HepG2 (cell line): ENCODE data around the gene NUDT8. TPM values are rescaled to one million over a fixed set of nuclear protein-coding genes. Genes with fewer than 3 reads are reported as not detected.

Source experiments
- ATF6 ChIP-seq: sonication (generic); formaldehyde crosslinking; conservative IDR thresholded peaks from 2 replicates; pipeline ENCODE4 v1.4.0; 2020; ENCODE audit warnings: missing genetic modification reagents
- EED ChIP-seq: sonication (generic); formaldehyde crosslinking; IDR thresholded peaks from 2 replicates; pipeline ENCODE4 v1.5.0; 2020; ENCODE audit warnings: mild to moderate bottlenecking, missing genetic modification reagents
- GTF3A ChIP-seq: sonication (generic); formaldehyde crosslinking; conservative IDR thresholded peaks from 2 replicates; pipeline ENCODE4 v1.4.0; 2020; ENCODE audit warnings: mild to moderate bottlenecking, missing genetic modification reagents
- NFATC3 ChIP-seq: sonication (generic); formaldehyde crosslinking; IDR thresholded peaks from 2 replicates; pipeline ENCODE4 v1.5.1; 2020; ENCODE audit warnings: mild to moderate bottlenecking, missing genetic modification reagents
- RNF219 ChIP-seq: sonication (generic); formaldehyde crosslinking; IDR thresholded peaks from 2 replicates; pipeline ENCODE4 v1.5.0; 2020; ENCODE audit warnings: mild to moderate bottlenecking, missing genetic modification reagents
- SIN3B ChIP-seq: fragments of 150-350 bp; IDR thresholded peaks from 2 replicates; pipeline ENCODE4 v1.6.1; 2014; ENCODE audit warnings: low read length
- XRCC5 ChIP-seq: fragments of 200-400 bp; formaldehyde crosslinking; optimal IDR thresholded peaks from 2 replicates; pipeline ENCODE3; 2017; ENCODE audit warnings: mild to moderate bottlenecking, low read length
- ZBTB44 ChIP-seq: sonication (generic); formaldehyde crosslinking; IDR thresholded peaks from 2 replicates; pipeline ENCODE4 v1.4.0; 2020; ENCODE audit warnings: missing genetic modification reagents
- ZNF124 ChIP-seq: sonication (generic); formaldehyde crosslinking; IDR thresholded peaks from 2 replicates; pipeline ENCODE4 v1.4.0; 2020; ENCODE audit warnings: missing genetic modification reagents
- polyA plus RNA-seq, 8 experiments: library from polyadenylated mRNA; depleted of rRNA in 3 of 8; stranded (reverse) in 7 of 8; unstranded in 1 of 8; fragments of >200 nt; fragmentation: Illumina TruSeq in 4 of 8; extraction: Trizol in 4 of 8; gene quantifications; 2 replicates each; pipeline versions ENCODE4 v1.2.1 to v1.2.3, GENCODE V29; 2011 to 2016; ENCODE audit warnings: low read depth in 4 of 8, missing spikeins in 1 of 8, mixed read lengths in 1 of 8; ENCODE audit not compliant: insufficient read depth in 1 of 8
- total RNA-seq, 5 experiments: library from RNA; depleted of rRNA; stranded (reverse); fragments of >200 nt; fragmentation: Illumina TruSeq; extraction: Trizol; gene quantifications; 2 replicates each; pipeline ENCODE4 v1.2.3, GENCODE V29; 2016; ENCODE audit warnings: low read depth in 1 of 5

The NUDT8 gene
- total and polyA plus RNA-seq, 2 of the 13 experiments (the other 11 are each of a cell fraction or from before 2014, with no cell fraction given): 6.7 to 25.8 TPM

- TF ChIP-seq RNF219 (no peak), ATF6 (CRISPR knock-in tag) (no peak), ZNF124 (CRISPR knock-in tag) (no peak), XRCC5 (no peak), EED (CRISPR knock-in tag) (no peak), GTF3A (CRISPR knock-in tag) (no peak), ZBTB44 (no peak), NFATC3 (CRISPR knock-in tag) (no peak), SIN3B (no peak)
Measured at GRCh38 chr11:67662835-67663531, 33.2 kb upstream of the NUDT8 start (continued).
